Gastrocnemius medialis (tissue), 4 donors: ENCODE measurements around the gene PDE4B. TPM values are rescaled to one million over a fixed set of nuclear protein-coding genes. Genes with fewer than 3 reads are reported as not detected.
"Not testable (repeated sequence)": the region's sequence is repeated elsewhere in the genome, so short reads cannot be mapped to it uniquely, and the experiment has no call there.

Source experiments
- ATAC-seq, 2 donors: fragments of 150-250 bp; one replicate each; pipeline ENCODE4 v1.9.1; 2016
- DNase-seq, 2 donors: peaks; one replicate each; pipeline ENCODE4 v3.0.0-alpha.2; 2019
- H3K27ac ChIP-seq, 4 donors: fragments of 200-600 bp; sonication (generic); 1 replicate in 1 of 4; 2 replicates in 3 of 4; pipeline ENCODE4 v1.5.1; 2016 to 2018; ENCODE audit warnings: mild to moderate bottlenecking in 2 of 4, moderate library complexity in 1 of 4
- H3K27me3 ChIP-seq, 3 donors: fragments of 200-600 bp; sonication (generic) in 2 of 3; 1 replicate in 1 of 3; 2 replicates in 2 of 3; pipeline versions ENCODE4 v1.5.1 to v1.6.0; 2016 to 2019; ENCODE audit warnings: mild to moderate bottlenecking in 1 of 3, moderate library complexity in 1 of 3
- H3K36me3 ChIP-seq, 2 donors: fragments of 200-600 bp; sonication (generic) in 1 of 2; one replicate each; pipeline ENCODE4 v1.5.1; 2017 to 2018
- H3K4me1 ChIP-seq, 2 donors: fragments of 200-600 bp; sonication (generic) in 1 of 2; one replicate each; pipeline ENCODE4 v1.5.1; 2016 to 2017; ENCODE audit warnings: mild to moderate bottlenecking in 2 of 2
- H3K4me3 ChIP-seq, 4 donors: fragments of 200-600 bp; sonication (generic) in 3 of 4; 1 replicate in 1 of 4; 2 replicates in 3 of 4; pipeline ENCODE4 v1.5.1; 2016 to 2019; ENCODE audit warnings: mild to moderate bottlenecking in 2 of 4
- H3K9me3 ChIP-seq, 3 donors: fragments of 200-600 bp; sonication (generic) in 2 of 3; 1 replicate in 1 of 3; 2 replicates in 2 of 3; pipeline ENCODE4 v1.5.1; 2016 to 2019
- CTCF ChIP-seq, 5 experiments: fragments of 450-650 bp in 3 of 5; fragments of 200-600 bp in 2 of 5; sonication (generic) in 2 of 5; IDR thresholded peaks in 4 of 5; conservative IDR thresholded peaks in 1 of 5; 1 replicate in 4 of 5; 2 replicates in 1 of 5; pipeline ENCODE4 v1.5.1; 2016 to 2019; ENCODE audit warnings: antibody characterized with exemption in 5 of 5, mild to moderate bottlenecking in 3 of 5, moderate library complexity in 3 of 5
- POLR2A ChIP-seq, 2 donors: fragments of 450-650 bp; IDR thresholded peaks; one replicate each; pipeline ENCODE4 v1.6.1; 2017; ENCODE audit warnings: antibody characterized with exemption in 2 of 2, mild to moderate bottlenecking in 2 of 2, moderate library complexity in 2 of 2
- in situ Hi-C, 4 donors: fragments of 200-750 bp; cut with MboI; loops; one replicate each; pipeline versions ENCODE4 v1.15.0 to v1.8.0; 2017; ENCODE audit warnings: low sequenced_read_pairs in 4 of 4
- intact Hi-C: fragments of 100-400 bp; cut with DNase I; formaldehyde crosslinking; loops from one replicate; pipeline ENCODE4 v1.15.1; 2023; ENCODE audit warnings: low total_unique reads
- total RNA-seq, 4 donors: library from RNA; depleted of rRNA; stranded (reverse); fragments of >200 nt; gene quantifications; one replicate each; pipeline versions ENCODE4 v1.1.0 to v1.2.3, GENCODE V29; 2016

Gene PDE4B
- total RNA-seq, 4 donors from 2014 or later, result 4.5 to 8.5 (median 7.9) TPM

GRCh38 chr1:65845535-65846060, 52.9 kb downstream of the PDE4B start:
- DNase-seq (no peak), ATAC-seq (no peak)
- Histone ChIP-seq H3K4me3 (no peak overlapping the region), H3K9me3 (peaks cover 0 to 1% (median 0%) of the 10 kb centered on the region in 3 donors), H3K27ac (no peak overlapping the region), H3K4me1 (no peaks in the 10 kb centered on the region), H3K27me3 (no peaks in the 10 kb centered on the region), H3K36me3 (no peaks in the 10 kb centered on the region)
- in situ Hi-C loops, result no loop called here
- intact Hi-C loops, result no loop called here
- no peak for TF ChIP-seq CTCF (IDR thresholded peaks at IDR 0.05 in 4 of 5, conservative IDR thresholded peaks at IDR 0.05 in 1 of 5)
- no peak for TF ChIP-seq POLR2A (IDR thresholded peaks at IDR 0.05)

GRCh38 chr1:65846866-65847265, 54.2 kb downstream of the PDE4B start:
- Histone ChIP-seq H3K36me3 (no peaks in the 10 kb centered on the region), H3K27ac (no peak overlapping the region), H3K27me3 (no peaks in the 10 kb centered on the region), H3K9me3 (peaks cover 0 to 3% (median 0%) of the 10 kb centered on the region in 3 donors), H3K4me1 (no peaks in the 10 kb centered on the region), H3K4me3 (no peak overlapping the region)
- ATAC-seq (no peak), DNase-seq (no peak)
- in situ Hi-C loops, result no loop called here
- intact Hi-C loops, result no loop called here
- no peak for TF ChIP-seq POLR2A (IDR thresholded peaks at IDR 0.05)
- TF ChIP-seq CTCF (IDR thresholded peaks at IDR 0.05 in 4 of 5, conservative IDR thresholded peaks at IDR 0.05 in 1 of 5), result no peak

DNA sequence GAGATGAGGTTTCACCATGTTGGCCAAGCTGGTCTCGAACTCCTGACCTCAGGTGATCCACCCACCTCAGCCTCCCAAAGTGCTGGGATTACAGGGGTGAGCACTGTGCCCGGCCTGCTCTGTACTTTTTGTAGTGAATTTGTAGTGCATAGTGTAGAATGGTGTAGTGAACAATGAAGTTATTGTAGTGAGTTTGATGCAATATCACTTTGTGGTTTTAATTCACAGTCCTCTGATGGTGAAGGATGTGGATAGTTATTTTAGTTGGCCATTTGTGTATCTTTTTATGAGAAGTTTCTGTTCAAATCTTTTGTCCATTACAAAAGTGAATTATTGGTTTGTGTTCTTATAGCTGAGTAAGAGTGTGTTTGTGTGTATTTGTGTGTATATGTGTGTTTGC, 57.6 kb downstream of the PDE4B start:
- H3K27ac ChIP-seq, result no peak overlapping the region
- DNase-seq (no peak), ATAC-seq (no peak)
- H3K36me3 ChIP-seq, result no peaks in the 10 kb centered on the region
- H3K4me3 ChIP-seq, result no peak overlapping the region
- no peaks in the 10 kb centered on the region for H3K4me1 ChIP-seq
- H3K9me3 ChIP-seq, result peaks cover 0 to 3% (median 0%) of the 10 kb centered on the region in 3 donors
- in situ Hi-C loops (no loop called here), intact Hi-C loops (no loop called here)
- TF ChIP-seq CTCF (IDR thresholded peaks at IDR 0.05 in 4 of 5, conservative IDR thresholded peaks at IDR 0.05 in 1 of 5) (no peak), POLR2A (IDR thresholded peaks at IDR 0.05) (no peak)
- H3K27me3 ChIP-seq, result no peaks in the 10 kb centered on the region

DNA sequence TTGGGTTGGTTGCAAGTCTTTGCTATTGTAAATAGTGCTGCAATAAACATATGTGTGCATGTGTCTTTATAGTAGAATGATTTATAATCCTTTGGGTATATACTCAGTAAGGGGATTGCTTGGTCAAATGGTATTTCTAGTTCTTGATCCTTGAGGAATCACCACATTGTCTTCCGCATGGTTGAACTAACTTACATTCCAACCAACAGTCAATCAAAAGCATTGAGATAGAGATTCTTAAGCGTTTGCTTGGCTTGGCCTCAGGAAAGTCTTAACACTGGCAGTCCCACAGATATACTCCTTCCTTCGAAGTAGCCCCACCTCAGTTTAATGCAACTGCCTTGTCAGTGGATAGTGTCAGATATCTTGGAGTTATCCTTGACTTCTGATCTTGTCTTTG, 63.9 kb downstream of the PDE4B start:
- H3K36me3 ChIP-seq, H3K4me3 ChIP-seq, in situ Hi-C loops, H3K27ac ChIP-seq, H3K27me3 ChIP-seq, H3K9me3 ChIP-seq, DNase-seq, ATAC-seq, H3K4me1 ChIP-seq, intact Hi-C loops: not testable (repeated sequence)

- intact Hi-C loops (no loop called here), in situ Hi-C loops (no loop called here)
- H3K27ac ChIP-seq, result no peak overlapping the region
- ATAC-seq, result no peak
- no peak for TF ChIP-seq CTCF (IDR thresholded peaks at IDR 0.05 in 4 of 5, conservative IDR thresholded peaks at IDR 0.05 in 1 of 5)
- no peak for TF ChIP-seq POLR2A (IDR thresholded peaks at IDR 0.05)
- DNase-seq, result no peak
- H3K9me3 ChIP-seq, result no peaks in the 10 kb centered on the region
- no peaks in the 10 kb centered on the region for H3K27me3 ChIP-seq
- no peaks in the 10 kb centered on the region for H3K36me3 ChIP-seq
- H3K4me1 ChIP-seq, result no peaks in the 10 kb centered on the region
- H3K4me3 ChIP-seq, result no peak overlapping the region
Observed at GRCh38 chr1:65866439-65866838, 73.7 kb downstream of the PDE4B start.
